Glomerular visceral epithelial cell (primary cell): ENCODE measurements around the gene ITGA4.
A peak's percentile ranks its signal among the peaks of the same experiment; 100 is the strongest.

ENCODE experiments used
- DNase-seq: peaks from one replicate; pipeline ENCODE4 v3.0.0-alpha.2; 2016; ENCODE audit errors: extremely low spot score

Gene ITGA4

GRCh38 chr2:181458871-181459270 is 1.7 kb downstream of the ITGA4 start:
- DNase-seq = no peak

- DNase-seq = no peak
These were observed 2.4 kb downstream of the ITGA4 start for GRCh38 chr2:181459621-181460021.

GRCh38 chr2:181461056-181461997 is 4.1 kb downstream of the ITGA4 start:
- no peak for DNase-seq

- DNase-seq = no peak
These were observed 4.8 kb downstream of the ITGA4 start for GRCh38 chr2:181462033-181462432.

GRCh38 chr2:181463588-181463987 is 6.4 kb downstream of the ITGA4 start:
- no peak for DNase-seq

GRCh38 chr2:181464966-181465365 is 7.8 kb downstream of the ITGA4 start:
- DNase-seq = no peak

GRCh38 chr2:181465676-181466375 is 8.6 kb downstream of the ITGA4 start:
- no peak for DNase-seq

GRCh38 chr2:181466661-181467576 is 9.7 kb downstream of the ITGA4 start:
- peak; percentile 40 for DNase-seq

- no peak for DNase-seq
These were observed 11.0 kb downstream of the ITGA4 start for GRCh38 chr2:181467966-181468707.

GRCh38 chr2:181468811-181469210 is 11.6 kb downstream of the ITGA4 start:
- no peak for DNase-seq

- no peak for DNase-seq
These were observed 14.0 kb downstream of the ITGA4 start for GRCh38 chr2:181471226-181471625.

GRCh38 chr2:181471783-181472182 is 14.6 kb downstream of the ITGA4 start:
- DNase-seq = peak; percentile 22

GRCh38 chr2:181472990-181473389 is 15.8 kb downstream of the ITGA4 start:
- no peak for DNase-seq

GRCh38 chr2:181474222-181474881 is 17.2 kb downstream of the ITGA4 start:
- DNase-seq = no peak

- no peak for DNase-seq
These were observed 26.0 kb downstream of the ITGA4 start for GRCh38 chr2:181483211-181483610.

- no peak for DNase-seq
These were observed 26.7 kb downstream of the ITGA4 start for GRCh38 chr2:181483876-181484275.

- no peak for DNase-seq
These were observed 27.9 kb downstream of the ITGA4 start for GRCh38 chr2:181484851-181485637.

GRCh38 chr2:181485638-181485946 is 28.4 kb downstream of the ITGA4 start:
- no peak for DNase-seq

- no peak for DNase-seq
These were observed 42.0 kb downstream of the ITGA4 start for GRCh38 chr2:181499231-181499630.

- no peak for DNase-seq
These were observed 43.0 kb downstream of the ITGA4 start for GRCh38 chr2:181500201-181500600.
